ENCODE results near the gene PRDM11.

- TF ChIP-seq POLR2AphosphoS5 (IDR thresholded peaks at IDR 0.05; ENCODE audit: borderline replicate concordance, low read depth, low read length) (no peak), EZH2 (IDR thresholded peaks at IDR 0.05) (no peak)
Observed at GRCh38 chr11:45106440-45106839, 40.0 kb upstream of the PRDM11 start.

Measured in SK-N-MC (cell line).